ENCODE data around the gene KLK12. TPM values are rescaled to one million over a fixed set of nuclear protein-coding genes. Genes with fewer than 3 reads are reported as not detected.
"Not testable (repeated sequence)": the region's sequence is repeated elsewhere in the genome, so short reads cannot be mapped to it uniquely, and the experiment has no call there.

Gene KLK12
- total RNA-seq, 5 donors from 2014 or later (not counting 1 experiment from before 2014, with no cell fraction given) = not detected

DNA sequence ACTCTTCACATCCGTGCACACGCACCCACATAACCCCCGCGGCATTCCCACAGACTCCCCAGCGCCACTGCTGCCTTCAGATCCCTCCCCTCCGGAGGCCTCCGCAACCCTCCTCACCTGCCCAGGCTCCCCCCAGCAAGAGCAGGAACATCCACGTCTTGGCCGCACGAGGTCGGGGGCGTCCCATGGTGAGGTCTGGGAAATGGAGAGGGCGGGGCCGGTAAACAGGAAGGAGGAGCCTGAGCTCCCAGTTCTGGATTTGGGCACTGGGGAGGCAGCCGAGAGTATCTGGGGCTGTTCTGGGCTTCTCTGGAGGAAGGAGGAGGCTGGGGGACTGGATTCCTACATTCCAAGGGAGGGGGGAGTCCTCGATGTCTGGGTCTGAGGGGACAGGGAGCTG, 33.8 kb downstream of the KLK12 start:
- DNase-seq = no peak
- H3K4me1 ChIP-seq (ENCODE audit: control insufficient read depth in 1 of 2, extremely low read depth in 1 of 2, insufficient read depth in 2 of 2, low read length in 2 of 2) = no peaks in the 10 kb centered on the region
- Mint-ChIP-seq H3K4me1 (peaks cover 0 to 3% (median 0%) of the 10 kb centered on the region in 3 donors), H3K4me3 (no peak overlapping the region), H3K27ac (no peak overlapping the region), H3K9me3 (no peaks in the 10 kb centered on the region), H3K36me3 (no peaks in the 10 kb centered on the region), H3K27me3 (peaks cover 35 to 67% of the 10 kb centered on the region in 2 donors)
- H3K4me3 ChIP-seq (ENCODE audit: control insufficient read depth in 1 of 2, extremely low read depth in 1 of 2, low read length in 1 of 2) = no peak overlapping the region
- no peak overlapping the region for H3K27ac ChIP-seq (ENCODE audit: low read length)
- ChIA-PET CTCF (no interaction called here), POLR2A (no interaction called here)
- H3K9me3 ChIP-seq = no peaks in the 10 kb centered on the region
- ATAC-seq (replicated peaks in 1 of 4) = no peak
- WGBS (ENCODE audit: insufficient coverage) = 40% methylated on average over 15 of the region's 16 CpGs
- H3K27me3 ChIP-seq (replicated peaks in 1 of 2; ENCODE audit: control insufficient read depth in 2 of 2, extremely low read depth in 1 of 2, insufficient read depth in 2 of 2, low read length in 1 of 2) = peaks cover 0 to 66% of the 10 kb centered on the region in 2 experiments
- no peaks in the 10 kb centered on the region for H3K36me3 ChIP-seq (ENCODE audit: control insufficient read depth in 2 of 2, extremely low read depth in 1 of 2, insufficient read depth in 1 of 2, low read length in 1 of 2)

DNA sequence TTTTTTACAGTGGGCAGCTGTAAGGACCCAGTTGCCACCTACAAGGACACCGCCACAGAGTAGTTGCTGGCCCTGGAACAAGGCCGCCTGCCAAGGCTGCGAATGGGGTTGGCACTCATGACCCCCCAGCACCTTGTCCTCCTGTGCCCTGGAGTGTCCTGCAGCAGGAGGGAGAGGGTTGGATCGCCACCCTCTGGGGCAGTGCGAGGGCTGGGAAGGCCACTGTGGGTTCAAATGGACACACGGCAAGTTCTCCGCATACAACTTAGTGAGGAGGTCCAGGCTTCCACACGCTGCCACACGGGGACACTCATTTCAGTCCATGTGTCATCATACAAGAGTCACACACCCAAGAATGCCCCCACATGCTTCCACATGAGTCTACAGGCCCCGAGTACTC, 34.4 kb downstream of the KLK12 start:
- H3K27me3 Mint-ChIP-seq = peaks cover 35 to 67% of the 10 kb centered on the region in 2 donors
- Histone ChIP-seq H3K4me3 (ENCODE audit: control insufficient read depth in 1 of 2, extremely low read depth in 1 of 2, low read length in 1 of 2) (no peak overlapping the region), H3K36me3 (ENCODE audit: control insufficient read depth in 2 of 2, extremely low read depth in 1 of 2, insufficient read depth in 1 of 2, low read length in 1 of 2) (no peaks in the 10 kb centered on the region), H3K27ac (ENCODE audit: low read length) (no peak overlapping the region), H3K4me1 (ENCODE audit: control insufficient read depth in 1 of 2, extremely low read depth in 1 of 2, insufficient read depth in 2 of 2, low read length in 2 of 2) (no peaks in the 10 kb centered on the region), H3K9me3 (no peaks in the 10 kb centered on the region), H3K27me3 (replicated peaks in 1 of 2; ENCODE audit: control insufficient read depth in 2 of 2, extremely low read depth in 1 of 2, insufficient read depth in 2 of 2, low read length in 1 of 2) (peaks cover 0 to 67% of the 10 kb centered on the region in 2 experiments)
- no peak overlapping the region for H3K4me3 Mint-ChIP-seq
- ChIA-PET CTCF (no interaction called here), POLR2A (no interaction called here)
- H3K27ac Mint-ChIP-seq = no peak overlapping the region
- H3K9me3 Mint-ChIP-seq = no peaks in the 10 kb centered on the region
- DNase-seq (no peak), ATAC-seq (replicated peaks in 1 of 4) (no peak)
- H3K36me3 Mint-ChIP-seq = no peaks in the 10 kb centered on the region
- peaks cover 0 to 3% (median 0%) of the 10 kb centered on the region in 3 donors for H3K4me1 Mint-ChIP-seq
- 93% methylated on average over 9 of the region's 10 CpGs for WGBS (ENCODE audit: insufficient coverage)

DNA sequence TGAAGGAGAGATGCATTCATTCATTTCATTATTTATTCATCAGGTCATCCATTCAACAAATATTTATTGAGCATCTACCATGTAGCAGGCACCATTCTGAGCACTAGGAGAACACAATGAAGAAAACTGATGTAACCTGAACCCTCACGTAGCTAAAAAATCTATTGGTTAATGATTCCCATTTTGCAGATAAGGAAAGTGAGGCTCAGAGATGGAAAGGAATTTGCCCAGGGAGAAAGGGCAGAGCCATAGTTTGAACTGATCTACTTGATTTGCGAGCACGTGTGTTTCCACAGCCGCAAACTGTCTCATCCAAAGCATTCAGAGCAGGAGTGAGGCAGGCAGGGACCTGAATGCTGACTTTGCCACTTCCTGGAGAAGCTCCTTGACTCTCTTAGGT, 36.1 kb downstream of the KLK12 start:
- ATAC-seq (replicated peaks in 1 of 4) = no peak
- ChIA-PET POLR2A (no interaction called here), CTCF (no interaction called here)
- no peak for DNase-seq
- no peaks in the 10 kb centered on the region for H3K9me3 Mint-ChIP-seq
- 78% methylated on average over 4 of the region's 4 CpGs for WGBS (ENCODE audit: insufficient coverage)
- Histone ChIP-seq H3K27me3 (replicated peaks in 1 of 2; ENCODE audit: control insufficient read depth in 2 of 2, extremely low read depth in 1 of 2, insufficient read depth in 2 of 2, low read length in 1 of 2) (peaks cover 0 to 67% of the 10 kb centered on the region in 2 experiments), H3K4me1 (ENCODE audit: control insufficient read depth in 1 of 2, extremely low read depth in 1 of 2, insufficient read depth in 2 of 2, low read length in 2 of 2) (no peaks in the 10 kb centered on the region), H3K36me3 (ENCODE audit: control insufficient read depth in 2 of 2, extremely low read depth in 1 of 2, insufficient read depth in 1 of 2, low read length in 1 of 2) (no peaks in the 10 kb centered on the region), H3K27ac (ENCODE audit: low read length) (no peak overlapping the region), H3K4me3 (ENCODE audit: control insufficient read depth in 1 of 2, extremely low read depth in 1 of 2, low read length in 1 of 2) (no peak overlapping the region), H3K9me3 (no peaks in the 10 kb centered on the region)
- H3K4me3 Mint-ChIP-seq = no peak overlapping the region
- no peaks in the 10 kb centered on the region for H3K36me3 Mint-ChIP-seq
- H3K4me1 Mint-ChIP-seq = peaks cover 0 to 3% (median 0%) of the 10 kb centered on the region in 3 donors
- no peak overlapping the region for H3K27ac Mint-ChIP-seq
- H3K27me3 Mint-ChIP-seq = peaks cover 32 to 58% of the 10 kb centered on the region in 2 donors

DNA sequence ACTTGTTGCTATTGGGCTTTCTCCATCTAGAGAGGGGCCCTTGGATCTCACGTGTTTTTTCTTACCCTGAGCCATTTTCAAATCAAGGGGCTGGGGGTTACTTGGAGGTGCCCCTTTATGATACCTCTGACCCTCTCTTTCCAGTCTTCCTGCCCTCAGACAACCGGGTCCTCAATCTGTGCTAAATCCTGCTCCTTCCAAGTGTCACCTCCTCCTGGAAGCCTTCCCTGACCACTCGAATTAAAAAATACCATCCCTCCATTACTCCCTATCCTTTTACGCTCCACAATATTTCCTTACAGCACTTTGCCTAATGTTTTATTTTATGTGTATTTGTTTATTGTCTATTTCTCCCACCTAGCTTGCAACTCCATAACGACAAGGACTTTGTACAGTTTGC, 36.7 kb downstream of the KLK12 start:
- POLR2A ChIA-PET = no interaction called here
- CTCF ChIA-PET = no interaction called here
- H3K27me3 ChIP-seq (replicated peaks in 1 of 2; ENCODE audit: control insufficient read depth in 2 of 2, extremely low read depth in 1 of 2, insufficient read depth in 2 of 2, low read length in 1 of 2) = peaks cover 0 to 61% of the 10 kb centered on the region in 2 experiments
- H3K9me3 ChIP-seq = no peaks in the 10 kb centered on the region
- H3K27ac ChIP-seq (ENCODE audit: low read length) = no peak overlapping the region
- Mint-ChIP-seq H3K27me3 (peaks cover 26 to 53% of the 10 kb centered on the region in 2 donors), H3K27ac (no peak overlapping the region), H3K36me3 (no peaks in the 10 kb centered on the region), H3K4me1 (peaks cover 0 to 3% (median 0%) of the 10 kb centered on the region in 3 donors), H3K4me3 (no peak overlapping the region), H3K9me3 (no peaks in the 10 kb centered on the region)
- no peaks in the 10 kb centered on the region for H3K4me1 ChIP-seq (ENCODE audit: control insufficient read depth in 1 of 2, extremely low read depth in 1 of 2, insufficient read depth in 2 of 2, low read length in 2 of 2)
- no peak overlapping the region for H3K4me3 ChIP-seq (ENCODE audit: control insufficient read depth in 1 of 2, extremely low read depth in 1 of 2, low read length in 1 of 2)
- no peaks in the 10 kb centered on the region for H3K36me3 ChIP-seq (ENCODE audit: control insufficient read depth in 2 of 2, extremely low read depth in 1 of 2, insufficient read depth in 1 of 2, low read length in 1 of 2)
- ATAC-seq (replicated peaks in 1 of 4) (no peak), DNase-seq (no peak)
- WGBS (ENCODE audit: insufficient coverage) = 29% methylated on average over 1 of the region's 5 CpGs

DNA sequence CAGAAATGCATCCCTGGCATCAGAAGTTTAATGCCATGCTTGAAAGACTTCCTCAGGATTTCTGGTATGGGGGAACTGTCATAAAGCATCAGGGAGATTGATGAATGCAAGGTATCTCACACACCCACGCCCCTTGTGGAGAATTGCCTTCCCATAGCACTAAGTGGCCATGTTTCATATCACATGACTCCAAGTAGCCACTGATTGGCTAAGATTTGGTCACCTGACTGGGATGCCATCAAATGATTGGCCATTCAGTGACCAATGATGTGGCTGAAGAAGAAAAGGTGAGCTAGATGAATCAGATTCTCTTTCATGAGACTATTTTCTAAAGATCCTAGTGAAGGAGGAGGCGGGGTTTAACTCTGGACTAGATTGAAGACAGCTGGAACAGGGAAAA, 40.7 kb downstream of the KLK12 start:
- Mint-ChIP-seq H3K36me3 (no peaks in the 10 kb centered on the region), H3K27ac (no peak overlapping the region), H3K9me3 (no peaks in the 10 kb centered on the region), H3K4me3 (no peak overlapping the region), H3K27me3 (peaks cover 34 to 39% of the 10 kb centered on the region in 2 donors), H3K4me1 (no peaks in the 10 kb centered on the region)
- no peak overlapping the region for H3K4me3 ChIP-seq (ENCODE audit: control insufficient read depth in 1 of 2, extremely low read depth in 1 of 2, low read length in 1 of 2)
- POLR2A ChIA-PET = no interaction called here
- H3K9me3 ChIP-seq = no peaks in the 10 kb centered on the region
- CTCF ChIA-PET = no interaction called here
- H3K27ac ChIP-seq (ENCODE audit: low read length) = no peak overlapping the region
- ATAC-seq (replicated peaks in 1 of 4) (no peak), DNase-seq (no peak)
- peaks cover 0 to 26% of the 10 kb centered on the region in 2 experiments for H3K27me3 ChIP-seq (replicated peaks in 1 of 2; ENCODE audit: control insufficient read depth in 2 of 2, extremely low read depth in 1 of 2, insufficient read depth in 2 of 2, low read length in 1 of 2)
- H3K4me1 ChIP-seq (ENCODE audit: control insufficient read depth in 1 of 2, extremely low read depth in 1 of 2, insufficient read depth in 2 of 2, low read length in 2 of 2) = no peaks in the 10 kb centered on the region
- WGBS (ENCODE audit: insufficient coverage) = no CpG with 5 or more reads among the region's 2 CpGs
- no peaks in the 10 kb centered on the region for H3K36me3 ChIP-seq (ENCODE audit: control insufficient read depth in 2 of 2, extremely low read depth in 1 of 2, insufficient read depth in 1 of 2, low read length in 1 of 2)

DNA sequence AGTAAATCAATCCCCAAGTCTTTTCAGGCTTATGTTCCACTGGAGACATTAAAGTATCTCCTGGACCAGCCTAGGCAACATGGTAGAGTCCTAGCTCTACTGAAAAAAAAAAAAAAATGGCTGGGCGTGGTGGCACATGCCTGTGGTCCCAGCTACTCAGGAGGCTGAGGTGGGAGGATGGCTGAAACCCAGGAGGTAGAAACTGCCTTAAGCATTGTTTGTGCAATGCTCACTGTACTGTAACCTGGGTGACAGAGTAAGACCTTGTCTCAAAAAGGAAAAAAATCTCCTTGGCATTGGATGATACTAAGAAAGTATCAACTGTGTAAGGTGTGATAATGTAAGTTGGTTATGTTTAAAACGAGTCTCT, 42.2 kb downstream of the KLK12 start:
- WGBS (ENCODE audit: insufficient coverage) = 0% methylated on average over 1 of the region's 2 CpGs
- POLR2A ChIA-PET = no interaction called here

DNA sequence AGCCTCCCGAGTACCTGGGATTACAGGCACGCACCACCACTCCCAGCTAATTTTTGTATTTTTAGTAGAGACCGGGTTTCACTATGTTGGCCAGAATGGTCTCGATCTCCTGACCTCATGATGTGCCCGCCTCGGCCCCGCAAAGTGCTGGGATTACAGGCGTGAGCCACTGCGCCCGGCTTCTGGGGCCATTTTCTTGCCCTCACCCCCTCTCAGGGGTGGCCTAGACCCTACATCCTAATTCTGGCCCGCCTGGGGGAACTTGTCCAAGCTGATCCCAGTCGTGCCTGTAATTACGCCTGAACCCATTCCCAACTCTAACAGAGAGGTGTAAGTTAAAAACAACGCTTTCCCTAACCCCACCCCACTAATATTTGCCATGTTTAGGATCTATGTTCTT, 50.4 kb downstream of the KLK12 start:
- H3K4me3 Mint-ChIP-seq; H3K4me1 Mint-ChIP-seq; H3K9me3 ChIP-seq; CTCF ChIA-PET; H3K4me1 ChIP-seq (ENCODE audit: control insufficient read depth in 1 of 2, extremely low read depth in 1 of 2, insufficient read depth in 2 of 2, low read length in 2 of 2); H3K27ac Mint-ChIP-seq; H3K36me3 Mint-ChIP-seq; POLR2A ChIA-PET; H3K27ac ChIP-seq (ENCODE audit: low read length); ATAC-seq (replicated peaks in 1 of 4); H3K9me3 Mint-ChIP-seq; DNase-seq; H3K4me3 ChIP-seq (ENCODE audit: control insufficient read depth in 1 of 2, extremely low read depth in 1 of 2, low read length in 1 of 2); H3K36me3 ChIP-seq (ENCODE audit: control insufficient read depth in 2 of 2, extremely low read depth in 1 of 2, insufficient read depth in 1 of 2, low read length in 1 of 2): not testable (repeated sequence)
- WGBS (ENCODE audit: insufficient coverage) = 83% methylated on average over 8 of the region's 14 CpGs
- peaks cover 3 to 41% of the 10 kb centered on the region in 2 experiments for H3K27me3 ChIP-seq (replicated peaks in 1 of 2; ENCODE audit: control insufficient read depth in 2 of 2, extremely low read depth in 1 of 2, insufficient read depth in 2 of 2, low read length in 1 of 2)
- peaks cover 40 to 50% of the 10 kb centered on the region in 2 donors for H3K27me3 Mint-ChIP-seq

More for the DNA sequence above, 42.2 kb downstream of the KLK12 start:
- Histone ChIP-seq H3K36me3 (ENCODE audit: control insufficient read depth in 2 of 2, extremely low read depth in 1 of 2, insufficient read depth in 1 of 2, low read length in 1 of 2) (no peaks in the 10 kb centered on the region), H3K4me3 (ENCODE audit: control insufficient read depth in 1 of 2, extremely low read depth in 1 of 2, low read length in 1 of 2) (no peak overlapping the region), H3K9me3 (no peaks in the 10 kb centered on the region), H3K27me3 (replicated peaks in 1 of 2; ENCODE audit: control insufficient read depth in 2 of 2, extremely low read depth in 1 of 2, insufficient read depth in 2 of 2, low read length in 1 of 2) (peaks cover 3 to 18% of the 10 kb centered on the region in 2 experiments), H3K4me1 (ENCODE audit: control insufficient read depth in 1 of 2, extremely low read depth in 1 of 2, insufficient read depth in 2 of 2, low read length in 2 of 2) (no peaks in the 10 kb centered on the region), H3K27ac (ENCODE audit: low read length) (no peak overlapping the region)
- ATAC-seq (replicated peaks in 1 of 4) (no peak), DNase-seq (no peak)
- CTCF ChIA-PET = interaction anchor here in 1 of 2 donors (0.7 kb wide), 1 partner anchor 28 kb away, joined by 8 read pairs; no protein-coding TSS in a partner anchor
- H3K27me3 Mint-ChIP-seq = peaks cover 33 to 39% of the 10 kb centered on the region in 2 donors
- no peak overlapping the region for H3K27ac Mint-ChIP-seq
- no peaks in the 10 kb centered on the region for H3K4me1 Mint-ChIP-seq
- no peaks in the 10 kb centered on the region for H3K36me3 Mint-ChIP-seq
- H3K4me3 Mint-ChIP-seq = no peak overlapping the region
- H3K9me3 Mint-ChIP-seq = no peaks in the 10 kb centered on the region

All from T-cell (primary cell).